ENCODE measurements around the gene NEUROG2.

NEUROG2 gene

GRCh38 chr4:112473985-112474384, 42.0 kb downstream of the NEUROG2 start:
- DNase-seq, result no peak

- no peak for DNase-seq
Measured at GRCh38 chr4:112472318-112472717, 43.7 kb downstream of the NEUROG2 start.
